Stimulated activated CD8-positive, alpha-beta memory T cell treated with anti-CD3 and anti-CD28 coated beads, Interleukin-4, amount 100 ng/mL, for 1 hour (primary cell): ENCODE measurements around the gene GPR161.
"Not testable (repeated sequence)": the region's sequence is repeated elsewhere in the genome, so short reads cannot be mapped to it uniquely, and the experiment has no call there.

Experiments
- DNase-seq, 2 donors: peaks; one replicate each; pipeline ENCODE4 v3.0.0-alpha.2; 2020; ENCODE audit warnings: low read depth in 2 of 2, low spot score in 1 of 2

The GPR161 gene

DNA sequence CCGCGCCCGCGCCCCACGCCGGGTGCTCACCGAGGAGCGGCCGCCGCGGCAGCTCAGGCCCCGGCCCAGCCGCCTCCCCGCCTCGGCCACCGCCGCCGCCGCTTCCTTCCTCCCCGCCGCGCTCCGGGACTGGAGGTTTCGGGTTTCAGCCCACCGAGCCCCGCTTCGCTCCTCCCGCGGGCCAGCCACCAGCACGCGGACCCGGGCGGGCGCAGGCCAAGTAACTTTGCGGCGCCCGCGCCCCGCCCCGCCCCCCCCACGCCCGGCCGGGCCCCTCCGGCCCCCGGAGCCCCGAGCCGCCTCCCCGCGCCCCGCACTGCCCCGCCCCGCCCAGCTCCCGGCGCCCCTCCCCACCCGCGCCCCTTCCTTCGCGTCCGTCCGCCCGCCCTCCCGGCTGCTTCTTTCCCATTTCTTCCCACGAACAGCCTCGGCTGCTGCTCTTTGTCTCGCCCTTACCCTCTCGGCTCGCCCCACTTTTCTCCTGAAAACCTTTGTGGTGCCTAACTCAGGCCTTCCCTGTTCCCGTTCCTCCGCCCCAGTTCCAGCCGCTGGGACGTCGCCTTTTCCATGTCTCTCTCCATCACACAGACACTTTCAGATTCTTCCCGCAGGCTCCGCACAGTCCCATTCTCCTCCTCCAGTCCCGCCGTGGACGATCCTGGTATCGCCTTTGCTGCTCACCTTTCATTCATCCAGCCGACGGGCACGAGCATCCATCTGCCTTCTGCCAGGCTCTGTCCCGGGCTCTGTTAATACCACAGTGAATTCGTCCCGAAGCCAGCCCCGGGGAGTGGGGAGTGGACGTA lies at the start of gene GPR161:
GPR161 (minus strand) TSS at position 222 of the 806 bp plus-strand sequence. CDS start 32,080 bp downstream, outside the sequence.
- DNase-seq = no peak

GRCh38 chr1:168181063-168181720 lies 44.5 kb upstream of the GPR161 start:
- DNase-seq = not testable (repeated sequence)

DNA sequence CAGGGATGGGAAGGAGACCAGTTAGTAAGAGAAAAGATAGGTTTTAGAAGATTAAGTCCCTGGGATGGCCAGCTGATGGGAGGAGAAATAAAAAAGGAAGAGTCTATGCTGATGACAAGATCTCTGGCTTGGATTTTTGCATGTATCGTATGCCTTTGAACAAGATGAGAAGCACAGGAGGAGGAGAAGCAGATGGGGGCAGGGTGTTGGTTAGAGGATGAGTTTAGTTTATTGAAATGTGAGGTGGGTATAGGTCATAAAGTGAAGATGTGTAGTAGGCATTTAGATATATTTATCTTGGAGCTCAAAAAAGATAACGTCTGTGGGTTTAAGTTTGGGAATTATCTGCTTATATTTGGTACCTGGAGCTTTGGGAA lies 43.4 kb upstream of the GPR161 start:
- no peak for DNase-seq

- no peak for DNase-seq
These were observed 42.9 kb upstream of the GPR161 start for GRCh38 chr1:168179438-168180147.

GRCh38 chr1:168178638-168179437 lies 42.1 kb upstream of the GPR161 start, which contains the start of gene TIPRL:
Gene TIPRL, plus strand, starts transcription at chr1:168178962. Its CDS starts 116 bp downstream, at chr1:168179078.
- DNase-seq = peak; percentile 75 to 86

DNA sequence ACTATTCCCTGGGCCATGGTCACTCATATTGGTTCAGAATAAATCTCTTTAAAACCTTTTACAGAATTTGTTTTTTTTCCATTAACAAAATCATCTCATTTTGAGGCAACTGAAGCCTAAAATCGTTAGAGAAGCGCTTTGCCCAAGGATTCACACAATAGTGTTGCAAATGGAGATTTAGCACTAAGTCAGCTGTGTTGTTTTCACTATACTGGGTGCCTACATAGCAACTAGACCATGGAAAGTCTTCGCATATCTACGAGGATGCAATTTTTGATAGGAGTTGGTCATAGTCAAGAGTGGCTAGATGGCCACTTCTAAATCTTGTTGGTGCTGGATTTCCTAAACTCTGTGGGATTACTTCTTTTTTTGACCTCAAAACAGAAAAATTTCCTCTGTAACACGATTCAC lies 41.5 kb upstream of the GPR161 start:
- DNase-seq = no peak

- no peak for DNase-seq
These were observed 35.7 kb upstream of the GPR161 start for GRCh38 chr1:168172250-168172915.

DNA sequence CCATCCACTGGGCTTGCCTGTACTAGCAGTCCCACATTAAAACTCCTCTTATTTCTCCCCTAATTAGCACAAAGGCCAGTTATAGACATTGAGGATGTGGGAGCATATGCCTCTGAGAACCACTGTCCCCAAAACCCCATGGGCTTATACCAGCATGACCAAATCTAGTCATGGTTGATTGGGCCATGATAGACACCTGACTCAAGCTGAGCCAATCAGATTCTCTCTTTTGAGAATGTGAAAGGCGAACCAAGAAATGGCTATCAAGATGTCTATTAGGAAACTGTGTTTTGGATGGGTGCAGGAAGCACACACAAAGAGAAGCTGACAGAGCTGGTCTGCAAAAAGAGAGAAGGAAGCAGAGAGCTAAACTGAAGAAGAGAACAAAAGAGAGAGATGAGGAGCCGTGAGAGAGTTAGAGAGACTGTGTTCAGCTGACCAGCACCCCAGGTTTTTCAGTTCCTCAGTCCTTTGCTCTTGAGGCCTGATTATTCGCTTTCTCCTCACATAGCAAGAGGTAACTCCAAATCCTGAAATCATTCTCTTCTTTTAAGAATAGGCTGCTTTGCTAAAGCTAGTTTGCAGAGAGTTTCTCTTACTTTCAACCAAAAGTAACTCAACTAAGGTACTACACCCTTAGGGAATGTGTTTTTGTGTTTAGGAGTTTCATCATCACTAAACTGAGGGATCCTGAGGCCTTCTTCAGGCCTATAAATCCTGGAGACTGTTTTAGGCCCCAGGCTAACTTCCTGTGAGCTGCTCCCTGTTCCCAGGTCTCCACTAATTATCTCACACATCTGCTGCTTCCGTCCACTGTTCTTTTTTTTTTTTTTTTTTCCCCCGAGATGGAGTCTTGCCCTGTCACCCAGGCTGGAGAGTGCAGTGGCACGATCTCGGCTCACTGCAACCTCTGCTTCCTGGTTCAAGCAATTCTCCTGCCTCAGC lies 34.1 kb upstream of the GPR161 start:
- DNase-seq = no peak

DNA sequence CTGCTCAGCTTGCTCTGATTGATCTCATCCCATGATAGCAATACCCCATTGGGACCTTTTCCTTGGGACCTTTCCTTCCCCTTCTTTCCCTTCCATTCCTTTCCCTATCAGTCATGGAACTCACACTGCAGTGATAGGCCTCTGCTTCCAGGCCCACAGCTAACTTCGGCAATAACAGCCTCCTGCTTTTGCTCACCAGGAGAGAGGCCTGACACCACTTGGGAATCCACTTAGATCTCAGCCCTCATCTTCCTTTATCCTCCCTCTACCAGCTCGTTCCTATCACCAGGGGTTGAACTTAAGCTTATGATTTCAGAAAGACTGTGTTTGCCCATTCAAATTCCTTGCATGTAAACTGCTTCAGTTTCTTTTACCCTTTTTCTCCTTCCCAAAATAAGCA lies 31.1 kb upstream of the GPR161 start:
- no peak for DNase-seq

DNA sequence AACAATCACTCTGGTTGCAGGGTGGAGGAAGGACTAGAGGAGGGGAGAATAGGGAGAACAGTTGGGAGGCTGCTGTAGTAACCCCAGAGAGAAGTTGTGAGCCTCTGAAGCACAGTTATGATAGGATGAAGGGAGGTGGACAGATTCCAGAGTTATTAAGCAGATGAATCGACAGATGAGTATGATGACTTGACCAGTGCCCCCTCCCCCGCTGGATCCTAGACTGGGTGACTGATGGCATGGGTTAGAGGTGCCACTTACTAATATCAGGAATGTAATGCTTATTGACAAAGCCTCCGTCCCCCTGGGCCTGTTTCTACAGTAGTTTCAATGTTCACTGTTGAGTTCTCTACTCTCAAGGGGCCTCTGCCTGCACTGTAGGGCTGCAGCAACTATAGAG lies 28.0 kb upstream of the GPR161 start:
- DNase-seq = no peak

DNA sequence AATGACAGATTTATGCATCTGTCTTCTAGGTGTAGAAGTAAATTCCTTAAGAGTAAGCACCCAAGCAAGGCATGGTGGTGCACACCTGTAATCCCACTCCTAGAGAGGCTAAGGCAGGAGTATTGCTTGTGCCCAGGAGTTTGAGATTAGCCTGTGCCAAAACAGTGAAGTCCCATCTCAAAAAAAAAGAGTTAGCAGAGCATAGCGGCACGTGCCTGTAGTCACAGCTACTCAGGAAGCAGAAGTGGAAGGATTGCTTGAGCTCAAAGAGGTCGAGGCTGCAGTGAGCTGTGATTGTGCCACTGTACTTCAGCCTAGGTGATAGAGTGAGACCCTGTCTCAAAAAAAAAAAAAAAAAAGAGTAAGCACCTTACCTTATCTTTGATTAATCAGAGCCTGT lies 26.9 kb upstream of the GPR161 start:
- DNase-seq = no peak

GRCh38 chr1:168161459-168161858 lies 24.7 kb upstream of the GPR161 start:
- no peak for DNase-seq

- DNase-seq = no peak
These were observed 23.2 kb upstream of the GPR161 start for GRCh38 chr1:168159979-168160378.

- DNase-seq = no peak
These were observed 22.5 kb upstream of the GPR161 start for GRCh38 chr1:168159251-168159650.

DNA sequence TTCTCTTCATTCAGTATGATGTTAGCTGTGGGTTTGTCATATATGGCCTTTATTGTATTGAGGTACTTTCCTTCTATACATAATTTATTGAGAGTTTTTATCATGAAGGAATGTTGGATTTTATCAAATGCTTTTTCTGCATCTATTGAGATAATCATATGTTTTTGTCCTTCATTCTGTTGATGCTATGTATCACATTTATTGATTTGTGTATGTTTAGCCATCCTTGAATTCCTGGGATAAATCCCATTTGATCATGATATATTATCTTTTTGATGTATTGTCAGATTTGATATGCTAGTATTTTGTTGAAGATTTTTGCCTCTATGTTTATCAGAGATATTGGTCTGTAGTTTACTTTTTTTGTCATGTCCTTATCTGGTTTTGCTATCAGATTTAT lies 20.9 kb upstream of the GPR161 start:
- DNase-seq = no peak

- no peak for DNase-seq
These were observed 19.2 kb upstream of the GPR161 start for GRCh38 chr1:168155910-168156309.

DNA sequence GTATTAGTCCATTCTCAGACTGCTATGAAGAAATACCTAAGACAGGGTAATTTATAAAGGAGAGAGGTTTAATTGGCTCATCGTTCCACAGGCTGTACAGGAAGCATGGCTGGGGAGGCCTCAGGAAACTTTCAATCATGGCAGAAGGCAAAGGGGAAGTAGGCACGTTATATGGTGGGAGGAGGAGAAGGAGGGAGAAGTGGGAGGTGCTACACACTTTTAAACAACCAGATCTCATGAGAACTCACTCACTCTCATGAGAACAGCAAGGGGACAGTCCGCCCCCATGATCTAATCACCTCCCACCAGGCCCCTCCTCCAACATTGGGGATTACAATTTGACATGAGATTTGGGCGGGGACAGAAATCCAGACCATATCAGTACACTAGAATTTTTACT lies 18.0 kb upstream of the GPR161 start:
- DNase-seq = not testable (repeated sequence)

DNA sequence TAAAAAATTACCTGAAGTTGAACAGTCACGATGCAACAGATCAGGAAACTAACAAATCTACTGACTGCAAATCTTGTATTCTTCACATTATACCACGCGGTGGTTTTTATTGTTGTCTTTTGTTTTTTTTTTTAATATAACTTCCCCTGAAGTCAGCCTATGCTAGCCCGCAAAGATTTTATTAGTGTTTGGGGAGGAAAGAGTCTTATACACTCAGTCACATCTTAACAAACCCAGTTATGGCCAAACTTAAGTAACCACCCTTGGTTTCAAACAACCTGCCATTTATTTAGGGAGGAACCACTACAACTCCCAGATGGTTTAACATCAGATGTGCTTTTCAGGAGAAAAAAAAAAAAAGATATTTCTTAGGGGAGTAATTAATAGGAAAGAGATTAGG lies 15.2 kb upstream of the GPR161 start:
- no peak for DNase-seq

GRCh38 chr1:168150283-168150682 lies 13.6 kb upstream of the GPR161 start:
- DNase-seq = no peak
